HG03439 (cell line): ENCODE results near the gene MARVELD2.
"Not testable (repeated sequence)": the region's sequence is repeated elsewhere in the genome, so short reads cannot be mapped to it uniquely, and the experiment has no call there.

Source experiments
- ATAC-seq: cut with Tn5 transposase; IDR thresholded peaks from one replicate; pipeline ENCODE4 v1.9.1; 2021; ENCODE audit warnings: mild to moderate bottlenecking, moderate library complexity; ENCODE audit not compliant: unreplicated experiment

The MARVELD2 gene

GRCh38 chr5:69414885-69415583 lies at the start of gene MARVELD2:
TSS of gene MARVELD2 (plus strand) at chr5:69415116. CDS start at chr5:69419386, 4,270 bp downstream.
- no peak for ATAC-seq

GRCh38 chr5:69367697-69368279 lies 47.1 kb upstream of the MARVELD2 start:
- no peak for ATAC-seq

GRCh38 chr5:69368458-69369339 lies 46.2 kb upstream of the MARVELD2 start:
- peak; percentile 1 for ATAC-seq

GRCh38 chr5:69369340-69370121 lies 45.4 kb upstream of the MARVELD2 start, which contains the start of the genes AK6, RAD17 and TAF9:
TSS of gene AK6 (minus strand) at chr5:69369520. CDS start at chr5:69369490, 30 bp downstream.
TSS of gene RAD17 (plus strand) at chr5:69369818. CDS start at chr5:69372209, 2,391 bp downstream.
TSS of gene TAF9 (minus strand) at chr5:69369520. CDS start at chr5:69365737, 3,783 bp downstream.
- ATAC-seq = peak; percentile 91

GRCh38 chr5:69370335-69370734 lies 44.6 kb upstream of the MARVELD2 start:
- not testable (repeated sequence) for ATAC-seq

- ATAC-seq = no peak
Observed at GRCh38 chr5:69372394-69372793, 42.5 kb upstream of the MARVELD2 start.

GRCh38 chr5:69374911-69375446 lies 39.9 kb upstream of the MARVELD2 start:
- peak; percentile 68 for ATAC-seq

GRCh38 chr5:69378376-69378775 lies 36.5 kb upstream of the MARVELD2 start:
- ATAC-seq = no peak

- ATAC-seq = no peak
Observed at GRCh38 chr5:69404659-69405330, 10.1 kb upstream of the MARVELD2 start.

GRCh38 chr5:69415584-69415958 lies 655 bp downstream of the MARVELD2 start:
- ATAC-seq = no peak

- no peak for ATAC-seq
Observed at GRCh38 chr5:69416180-69416579, 1.3 kb downstream of the MARVELD2 start.

- no peak for ATAC-seq
Observed at GRCh38 chr5:69416699-69417098, 1.8 kb downstream of the MARVELD2 start.

- no peak for ATAC-seq
Observed at GRCh38 chr5:69418554-69418953, 3.6 kb downstream of the MARVELD2 start.

- no peak for ATAC-seq
Observed at GRCh38 chr5:69431424-69432303, 16.7 kb downstream of the MARVELD2 start.

- peak; percentile 51 for ATAC-seq
Observed at GRCh38 chr5:69432412-69433206, 17.7 kb downstream of the MARVELD2 start.

- ATAC-seq = not testable (repeated sequence)
Observed at GRCh38 chr5:69435276-69435884, 20.5 kb downstream of the MARVELD2 start.

GRCh38 chr5:69444127-69444754 lies 29.3 kb downstream of the MARVELD2 start:
- ATAC-seq = no peak
